Renal cortical epithelial cell (primary cell): ENCODE results near the gene IFI16. TPM values are rescaled to one million over a fixed set of nuclear protein-coding genes. Genes with fewer than 3 reads are reported as not detected.
A peak's percentile ranks its signal among the peaks of the same experiment; 100 is the strongest.

Experiments
- DNase-seq: peaks from one replicate; pipeline ENCODE4 v3.0.0-alpha.2; 2011; ENCODE audit warnings: low read depth
- total RNA-seq: library from RNA; depleted of rRNA; stranded (reverse); fragments of >200 nt; gene quantifications from 2 replicates; pipeline ENCODE4 v1.2.3, GENCODE V29; 2014

The IFI16 gene
- total RNA-seq, 1 donor from 2014 or later = 25.6 TPM

DNA sequence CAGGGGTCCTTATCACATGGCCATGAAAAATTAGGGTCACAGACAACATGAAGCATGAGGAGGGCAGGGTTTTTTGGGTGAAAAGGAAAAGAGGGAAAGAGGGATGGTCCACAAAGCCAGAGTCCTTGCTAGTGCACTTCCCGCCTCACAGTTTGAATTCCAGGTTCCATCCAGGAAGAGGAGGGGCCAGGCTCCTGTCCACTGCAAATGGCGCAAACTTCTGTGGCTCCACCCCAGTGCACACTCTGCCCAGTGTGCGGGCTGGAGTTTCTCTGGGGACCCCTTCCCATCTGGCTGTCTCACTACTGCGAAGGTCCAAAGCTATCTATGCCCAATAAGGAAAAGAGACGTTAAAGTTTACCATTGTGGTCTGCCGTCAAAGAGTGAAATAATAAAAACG is 49.0 kb downstream of the IFI16 start:
- no peak for DNase-seq

- DNase-seq = no peak
Observed at GRCh38 chr1:159065106-159065505, 55.4 kb downstream of the IFI16 start.

DNA sequence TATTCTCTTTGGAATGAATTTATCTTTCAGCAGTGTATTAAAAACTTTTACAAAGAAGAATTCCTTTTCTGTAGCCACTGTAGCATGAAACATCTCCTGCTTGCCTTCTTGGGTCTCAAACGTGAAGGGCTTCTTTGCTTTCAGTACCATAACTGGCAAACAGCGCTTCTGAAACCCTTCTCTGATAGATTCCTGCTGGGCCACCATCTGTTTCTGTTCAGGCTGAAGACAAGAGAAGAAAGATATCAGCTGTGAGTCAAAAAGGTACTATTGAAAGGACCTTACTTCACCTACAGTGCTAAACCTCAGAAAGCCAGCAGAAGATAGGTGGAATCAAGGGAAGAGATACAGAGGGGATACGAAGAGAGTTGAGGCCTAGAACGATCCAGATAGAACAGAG is 56.4 kb downstream of the IFI16 start:
- DNase-seq = no peak

DNA sequence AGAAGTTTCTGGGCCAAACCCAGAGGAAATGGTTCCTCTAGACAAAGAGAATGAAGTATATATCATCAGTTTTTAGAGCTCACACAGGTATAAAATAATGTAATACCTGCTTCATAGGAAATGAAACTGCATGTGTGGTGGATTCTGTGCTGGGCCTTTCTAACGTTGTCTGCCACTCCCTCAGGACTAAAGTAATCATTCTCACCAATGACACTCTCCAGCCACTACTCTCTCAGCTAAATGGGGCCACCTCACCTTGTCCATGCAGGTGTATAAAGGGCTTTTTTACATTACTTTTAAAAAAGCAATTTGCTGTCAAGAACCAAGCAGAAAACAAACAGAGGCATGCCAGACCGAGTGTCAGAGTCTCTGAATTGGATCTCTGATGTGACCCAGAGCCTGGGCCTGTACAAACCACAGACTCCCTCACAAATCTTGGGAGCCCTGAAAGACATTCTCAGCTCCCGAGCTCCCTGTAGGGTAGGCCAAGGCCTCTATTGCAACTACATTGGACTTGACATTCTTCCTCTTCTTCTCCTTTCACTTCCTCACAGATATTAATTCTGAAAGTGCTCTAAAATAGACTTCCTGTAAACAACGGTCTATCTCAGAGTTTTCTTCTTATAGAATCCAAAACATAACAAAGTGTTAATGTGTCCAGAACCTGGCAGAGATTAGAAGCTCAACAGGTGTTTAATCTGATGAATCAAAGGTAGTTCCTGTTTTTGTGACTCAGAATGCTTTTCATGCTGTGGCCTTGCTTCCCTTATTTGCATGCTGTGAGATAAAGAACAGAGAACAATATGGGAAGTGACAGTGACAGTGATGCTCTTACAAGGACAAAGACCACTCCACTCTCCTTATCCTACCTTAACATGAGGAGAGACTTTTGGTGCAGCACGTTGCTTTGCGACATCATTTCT is 58.3 kb downstream of the IFI16 start:
- DNase-seq = no peak

DNA sequence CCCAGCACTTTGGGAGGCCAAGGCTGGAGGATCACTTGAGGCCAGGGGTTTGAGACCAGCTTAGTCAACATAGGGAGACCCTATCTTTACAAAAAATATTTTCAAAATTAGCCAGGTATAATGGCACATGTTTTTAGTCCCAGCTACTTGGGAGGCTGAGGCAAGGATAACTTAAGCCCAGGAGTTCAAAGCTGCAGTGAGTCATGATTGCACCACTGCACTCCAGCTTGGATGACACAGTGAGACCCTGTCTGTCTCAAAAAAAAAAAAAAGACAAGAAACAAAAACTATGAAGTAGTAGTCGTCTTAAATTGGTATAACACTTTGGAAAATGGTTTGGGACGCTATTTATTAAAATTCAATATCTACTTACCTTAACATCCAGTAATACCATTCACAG is 59.2 kb downstream of the IFI16 start:
- DNase-seq = peak; percentile 65

DNA sequence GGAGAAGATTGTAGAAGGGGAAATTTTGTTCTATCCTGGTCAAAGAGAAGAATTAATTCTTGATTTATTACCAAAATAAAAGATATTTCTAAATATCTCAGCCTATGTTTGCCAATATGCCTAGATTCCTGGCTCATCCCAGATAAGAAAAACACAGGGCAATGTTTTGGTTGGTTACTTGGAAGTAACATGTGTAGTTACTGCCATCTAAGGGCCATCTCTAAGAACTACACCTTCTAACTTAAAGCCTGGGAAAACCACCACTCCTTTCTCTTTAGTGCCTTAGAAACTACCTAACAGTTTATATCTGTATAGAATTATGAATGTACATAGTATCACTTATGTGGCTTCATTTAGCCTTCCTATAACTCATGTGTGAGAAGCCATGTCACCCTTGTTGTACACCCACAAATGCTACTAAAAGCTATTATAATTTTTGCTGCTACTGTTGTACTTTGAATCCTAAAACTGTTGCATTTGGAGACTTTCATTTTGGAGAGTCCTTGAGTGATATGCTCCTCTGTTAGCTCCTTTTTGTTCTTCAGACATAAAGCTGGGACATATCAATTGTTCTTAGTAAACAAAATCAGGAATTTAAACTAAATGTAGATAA is 62.4 kb downstream of the IFI16 start:
- DNase-seq = peak; percentile 83

GRCh38 chr1:159076438-159077119 is 66.9 kb downstream of the IFI16 start, which contains the start of gene AIM2:
TSS of gene AIM2 (minus strand) at chr1:159076766. CDS start at chr1:159073499, 3,267 bp downstream.
- no peak for DNase-seq

DNA sequence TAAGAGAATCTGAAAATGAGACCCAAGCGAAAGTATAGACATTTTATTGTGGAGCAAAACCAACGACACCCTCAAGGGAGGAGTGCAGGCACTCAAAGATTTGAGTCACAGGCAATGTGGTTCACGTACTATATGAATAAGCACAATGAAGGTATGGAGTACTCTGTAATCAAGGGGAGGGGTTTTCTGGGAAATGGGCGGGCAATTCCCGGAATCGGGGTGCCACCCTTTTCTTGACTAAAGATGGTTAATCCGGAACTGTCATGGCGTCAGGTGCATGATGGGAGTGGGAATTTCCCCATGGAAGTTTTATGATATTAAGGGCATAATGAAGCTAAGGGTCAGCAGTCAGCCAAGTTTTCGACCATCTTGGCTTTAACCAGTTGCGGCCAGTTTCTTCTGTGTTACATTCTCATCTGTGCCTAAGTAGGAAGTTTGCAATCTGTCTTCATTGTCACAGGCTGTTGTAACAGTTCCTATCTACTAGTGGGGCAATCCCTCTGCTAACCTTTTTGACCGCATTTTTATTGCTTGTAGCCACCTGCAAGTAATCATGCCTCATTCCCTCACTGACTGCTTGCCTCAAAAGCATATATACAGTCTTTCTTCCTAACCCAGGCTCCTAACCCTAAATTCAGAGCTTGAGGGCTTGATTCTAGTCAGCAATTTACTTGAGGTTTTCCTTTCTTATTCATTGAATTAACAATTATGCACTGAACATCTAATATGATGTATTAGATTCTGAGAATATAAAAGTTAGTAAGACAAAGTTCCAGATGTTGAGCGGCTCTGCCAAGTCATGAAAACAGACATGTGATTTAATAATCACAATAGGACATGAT is 67.6 kb downstream of the IFI16 start:
- no peak for DNase-seq

GRCh38 chr1:159079525-159079924 is 69.8 kb downstream of the IFI16 start:
- DNase-seq = no peak

DNA sequence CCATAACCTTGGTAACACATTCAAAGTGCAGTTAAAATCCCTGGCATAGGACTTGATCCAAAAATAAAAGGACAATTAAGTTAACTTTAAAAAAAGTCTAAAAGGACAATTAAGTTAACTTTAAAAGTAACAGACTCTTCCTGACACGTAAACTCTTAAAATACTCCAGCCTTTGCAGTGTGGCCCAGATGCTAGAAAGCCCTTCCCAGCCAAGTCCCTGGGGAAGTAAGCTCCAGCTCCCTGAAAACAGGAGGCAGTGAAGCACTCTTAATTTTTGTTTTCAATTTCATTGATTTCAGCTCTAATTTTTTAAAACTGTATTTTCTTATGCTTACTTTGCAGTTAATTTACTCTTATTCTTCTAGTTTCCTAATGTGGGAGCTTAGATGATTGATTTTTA is 71.9 kb downstream of the IFI16 start:
- DNase-seq = no peak

GRCh38 chr1:159083013-159083412 is 73.3 kb downstream of the IFI16 start:
- DNase-seq = no peak

GRCh38 chr1:159084152-159084551 is 74.4 kb downstream of the IFI16 start:
- no peak for DNase-seq

DNA sequence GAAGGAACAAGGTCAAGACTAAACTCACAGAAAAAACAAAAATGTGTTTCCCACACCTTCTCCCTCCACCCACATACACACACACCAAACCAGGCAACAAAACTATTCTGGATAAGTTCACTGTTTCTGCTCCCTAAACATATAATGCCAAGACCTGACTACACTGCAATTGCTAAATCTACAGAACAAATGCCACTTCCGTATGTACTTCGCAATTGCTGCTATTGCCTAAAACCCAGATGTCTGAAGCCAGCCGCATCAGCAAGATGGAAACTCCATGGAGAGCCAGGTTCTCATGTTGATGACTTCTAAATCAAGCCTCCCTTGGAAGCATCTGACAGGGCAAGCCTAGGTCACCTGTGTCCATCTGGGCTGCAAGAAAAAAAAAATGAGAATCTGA is 75.2 kb downstream of the IFI16 start:
- DNase-seq = no peak

DNA sequence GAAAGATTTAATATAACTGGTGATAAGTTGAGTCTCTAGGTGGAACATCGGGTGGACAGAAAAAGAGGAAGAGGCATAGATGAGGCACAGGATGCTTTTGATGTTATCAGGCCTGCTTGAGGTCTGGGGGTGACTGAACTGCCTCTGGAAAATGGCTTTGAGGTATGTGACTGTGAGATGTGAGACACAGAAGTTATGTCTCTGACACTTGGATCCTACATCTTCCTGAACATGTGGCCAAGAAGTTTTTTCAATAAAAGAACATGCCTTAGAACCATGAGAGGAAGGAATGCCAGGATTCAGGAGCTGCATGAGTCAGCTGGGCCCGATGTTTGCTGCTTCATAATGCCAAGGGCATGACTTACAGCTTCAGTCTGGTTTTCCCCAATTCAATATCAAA is 78.3 kb downstream of the IFI16 start:
- peak; percentile 68 for DNase-seq

GRCh38 chr1:159088546-159089183 is 79.0 kb downstream of the IFI16 start:
- DNase-seq = no peak

DNA sequence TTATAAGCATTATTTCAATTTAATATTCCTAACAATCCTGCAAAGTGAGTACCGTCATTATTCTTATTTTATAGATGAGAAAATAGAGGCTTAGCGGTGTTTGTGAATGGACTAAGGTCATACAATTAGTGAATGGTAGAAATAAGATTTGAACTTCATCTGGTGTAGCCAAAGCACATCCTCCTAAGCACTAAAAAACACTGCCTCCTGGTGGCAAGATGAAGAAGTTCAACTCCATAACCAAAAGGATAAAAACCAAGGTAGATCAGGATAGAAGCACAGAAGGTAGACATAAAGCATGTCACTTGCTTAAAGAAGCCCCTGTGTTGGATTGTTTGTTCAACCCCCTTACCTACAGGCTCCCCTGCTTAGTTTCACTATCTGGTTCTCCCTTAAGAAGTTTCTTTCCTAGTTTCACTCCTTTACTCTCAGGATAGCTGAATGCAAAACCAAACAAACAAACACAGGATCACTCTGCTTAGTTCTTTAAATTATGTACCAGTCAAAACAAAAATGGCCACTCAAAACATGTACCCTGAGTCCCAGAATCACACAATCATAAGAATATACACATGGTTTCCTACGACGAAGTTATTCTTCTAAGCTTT is 79.6 kb downstream of the IFI16 start:
- DNase-seq = peak; percentile 6

- peak; percentile 25 for DNase-seq
Observed at GRCh38 chr1:159090286-159091179, 80.8 kb downstream of the IFI16 start.

DNA sequence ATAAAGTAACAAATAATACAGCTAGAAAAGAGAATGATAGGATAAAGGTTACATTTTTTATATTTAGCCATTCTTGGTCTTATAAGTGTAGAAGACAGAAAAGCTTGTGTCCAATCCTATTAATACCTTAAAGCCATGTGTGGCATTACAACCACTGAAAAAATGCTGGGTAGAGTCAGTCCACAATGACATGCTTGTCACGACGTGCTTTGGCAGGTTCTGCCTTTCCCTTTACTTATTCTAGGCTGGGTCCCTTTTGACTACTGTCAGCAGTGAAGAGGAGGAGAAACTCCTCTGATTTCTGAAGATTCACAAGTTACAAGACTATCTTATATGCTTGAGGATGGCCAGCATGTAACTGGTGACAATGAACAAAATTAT is 81.5 kb downstream of the IFI16 start:
- no peak for DNase-seq

- DNase-seq = peak; percentile 45
Observed at GRCh38 chr1:159091607-159092031, 81.9 kb downstream of the IFI16 start.
